NCI-H146 treated with DMSO at 0.1 percent for 48 hours (cell line): ENCODE results near the gene CYP2D6.
"Not testable (repeated sequence)": the region's sequence is repeated elsewhere in the genome, so short reads cannot be mapped to it uniquely, and the experiment has no call there.

Source experiments
- DNase-seq: peaks from one replicate; lab custom pipeline; 2025; ENCODE audit not compliant: unreplicated experiment; lab: John Stamatoyannopoulos, UW

Gene CYP2D6

GRCh38 chr22:42135688-42136087 is 5.1 kb upstream of the CYP2D6 start:
- not testable (repeated sequence) for DNase-seq

DNA sequence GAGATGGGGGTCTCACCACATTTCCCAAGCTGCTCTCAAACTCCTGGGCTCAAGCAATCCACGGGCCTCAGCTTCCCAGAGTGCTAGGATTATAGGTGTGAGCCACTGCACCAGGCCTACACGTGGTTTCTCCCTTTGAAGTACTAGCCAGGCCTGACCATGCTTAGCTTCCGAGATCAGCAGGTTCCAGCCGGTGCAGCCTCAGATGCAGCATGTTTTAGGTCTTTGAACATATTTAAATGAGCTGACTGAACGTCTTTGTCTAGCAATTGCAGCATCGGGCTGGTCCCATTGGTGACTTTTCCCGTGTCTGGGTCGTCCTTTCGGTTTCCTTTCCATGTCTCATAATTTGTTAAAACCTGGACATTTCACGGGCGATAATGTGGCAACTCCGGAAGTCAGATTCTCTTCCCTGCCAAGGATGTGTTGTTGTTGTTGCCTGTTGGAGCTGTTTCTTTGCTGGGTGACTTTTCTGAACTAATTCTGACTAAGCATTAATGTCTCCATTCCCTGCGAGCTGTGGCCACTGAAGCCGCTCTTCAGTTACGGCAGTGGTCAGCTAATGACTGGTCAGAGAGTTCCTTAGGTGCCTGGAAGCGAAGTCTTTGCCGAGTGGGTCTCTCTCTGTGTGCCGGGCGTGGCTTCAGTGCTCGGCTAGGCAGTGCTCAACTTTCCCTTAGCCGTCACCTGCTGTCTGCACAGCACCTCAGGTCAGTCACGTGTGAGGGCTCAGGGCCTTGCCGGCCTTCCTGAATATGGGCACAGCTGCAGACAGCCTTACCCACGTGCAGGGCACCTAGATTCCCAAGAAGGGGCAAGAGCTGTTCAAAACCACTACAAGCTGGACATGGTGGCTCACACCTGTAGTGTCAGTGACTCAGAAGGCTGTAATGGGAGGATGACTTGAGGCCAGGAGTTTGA is 3.8 kb upstream of the CYP2D6 start:
- DNase-seq, result no peak

DNA sequence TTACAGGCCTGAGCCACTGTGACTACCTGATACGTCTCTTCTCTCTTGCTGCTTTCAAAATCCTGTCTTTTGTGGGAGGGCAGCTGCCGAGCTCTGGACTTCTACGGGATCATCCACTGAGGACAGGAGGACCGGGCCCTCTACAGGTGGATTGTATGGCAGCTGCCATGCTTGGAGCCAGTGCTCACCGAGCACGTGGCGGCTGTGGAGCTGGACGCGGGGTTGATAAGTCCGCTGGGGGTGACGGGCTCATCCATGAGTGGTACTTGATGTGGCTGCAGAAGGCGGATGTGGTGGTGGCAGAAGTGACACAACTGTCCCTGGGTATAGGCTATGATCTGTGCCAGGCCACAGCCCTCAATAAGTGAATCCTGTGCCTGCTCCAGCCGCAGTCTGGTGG is 1.8 kb upstream of the CYP2D6 start:
- no peak for DNase-seq

DNA sequence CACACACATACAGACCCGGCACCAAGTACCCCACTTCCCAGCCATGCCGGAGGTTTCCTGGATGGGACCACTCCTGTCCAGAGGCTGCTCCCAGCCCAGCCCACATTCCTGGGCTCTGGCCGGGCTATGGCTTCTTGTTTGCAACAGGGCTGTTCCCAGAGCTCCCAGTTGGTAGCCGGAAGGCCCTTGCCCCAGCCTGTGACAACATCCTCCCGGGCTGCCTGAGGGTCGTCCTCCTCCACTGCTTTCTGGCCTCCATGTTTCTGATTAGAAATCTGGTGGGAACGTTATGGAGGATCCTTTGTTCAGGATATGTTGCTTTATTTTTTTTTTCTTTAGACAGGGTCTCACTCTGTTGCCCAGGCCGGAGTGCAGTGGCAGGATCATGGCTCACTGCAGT is 952 bp upstream of the CYP2D6 start:
- DNase-seq, result no peak

- not testable (repeated sequence) for DNase-seq
Measured at GRCh38 chr22:42130182-42130581, 428 bp downstream of the CYP2D6 start.

- DNase-seq, result peak; percentile 5
Measured at GRCh38 chr22:42128776-42129694, 1.6 kb downstream of the CYP2D6 start.

DNA sequence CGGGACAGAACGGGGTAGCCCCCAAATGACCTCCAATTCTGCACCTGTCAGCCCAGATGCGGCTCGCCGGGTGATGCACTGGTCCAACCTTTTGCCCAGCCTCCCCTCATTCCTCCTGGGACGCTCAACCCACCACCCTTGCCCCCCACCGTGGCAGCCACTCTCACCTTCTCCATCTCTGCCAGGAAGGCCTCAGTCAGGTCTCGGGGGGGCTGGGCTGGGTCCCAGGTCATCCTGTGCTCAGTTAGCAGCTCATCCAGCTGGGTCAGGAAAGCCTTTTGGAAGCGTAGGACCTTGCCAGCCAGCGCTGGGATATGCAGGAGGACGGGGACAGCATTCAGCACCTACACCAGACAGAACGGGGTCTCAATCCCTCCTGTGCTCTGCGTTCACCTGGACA is 2.6 kb downstream of the CYP2D6 start:
- not testable (repeated sequence) for DNase-seq

- DNase-seq, result no peak
Measured at GRCh38 chr22:42127606-42128005, 3.0 kb downstream of the CYP2D6 start.

- DNase-seq, result not testable (repeated sequence)
Measured at GRCh38 chr22:42123529-42123928, 7.1 kb downstream of the CYP2D6 start.

DNA sequence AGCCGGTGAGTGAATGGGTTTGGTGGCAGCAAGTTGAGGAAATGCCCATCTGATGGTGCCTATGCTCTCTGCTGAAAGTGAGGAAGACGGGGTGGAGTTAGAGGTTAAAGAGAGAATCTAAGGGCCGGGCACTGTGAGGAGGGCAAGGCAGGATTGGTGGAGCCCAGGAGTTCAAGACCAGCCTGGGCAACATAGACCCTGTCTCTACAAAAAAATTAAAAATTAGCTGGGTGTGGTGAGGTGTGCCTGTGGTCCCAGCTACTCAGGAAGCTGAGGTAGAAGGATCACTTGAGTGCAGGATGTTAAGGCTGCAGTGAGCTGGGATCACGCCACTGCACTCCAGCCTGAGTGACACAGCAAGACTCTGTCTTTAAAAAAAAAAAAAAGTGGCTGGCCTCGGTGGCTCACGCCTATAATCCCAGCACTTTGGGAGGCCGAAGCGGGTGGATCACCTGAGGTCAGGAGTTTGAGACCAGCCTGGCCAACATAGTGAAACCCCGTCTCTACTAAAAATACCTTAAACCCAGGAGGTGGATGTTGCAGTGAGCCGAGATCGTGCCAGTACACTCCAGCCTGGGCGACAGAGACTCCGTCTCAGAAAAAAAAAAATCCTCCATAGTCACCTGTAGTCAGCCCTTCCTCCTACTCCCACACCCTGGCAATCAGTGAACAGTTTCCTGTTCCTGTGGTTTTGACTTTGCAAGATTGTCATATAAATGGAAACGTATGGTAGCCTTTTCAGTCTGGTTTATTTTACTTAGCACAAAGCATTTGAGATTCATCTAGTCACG is 10.2 kb downstream of the CYP2D6 start:
- not testable (repeated sequence) for DNase-seq

DNA sequence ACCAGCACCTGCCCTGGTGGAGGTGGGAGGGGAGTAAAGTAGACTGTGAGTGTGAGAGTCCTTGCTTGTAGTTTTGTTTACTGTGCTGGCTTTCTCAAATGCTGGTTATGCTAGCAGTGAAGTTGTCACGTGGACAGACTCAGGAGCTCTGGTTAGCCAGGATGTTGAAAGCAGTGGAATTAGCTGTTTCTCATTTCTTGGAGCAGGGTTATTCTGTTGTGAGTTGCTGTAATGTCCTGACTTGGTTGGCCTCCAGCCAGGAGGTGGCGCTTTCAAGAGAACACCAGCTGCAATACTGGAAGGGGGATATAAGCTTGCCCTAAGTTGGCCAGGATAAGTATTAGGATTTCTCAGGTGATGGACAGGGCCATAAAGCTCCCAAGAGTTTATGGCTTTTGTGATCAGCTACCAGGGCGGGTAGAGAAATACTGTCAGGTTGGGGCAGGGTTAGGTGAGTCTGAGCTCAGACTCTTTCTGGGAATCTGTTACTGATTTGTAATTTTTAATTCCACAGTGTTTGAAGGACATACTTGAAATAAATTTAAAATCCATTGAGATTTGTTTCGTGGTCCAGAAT is 13.7 kb downstream of the CYP2D6 start:
- no peak for DNase-seq

GRCh38 chr22:42115420-42115830 is 15.2 kb downstream of the CYP2D6 start:
- DNase-seq, result not testable (repeated sequence)

DNA sequence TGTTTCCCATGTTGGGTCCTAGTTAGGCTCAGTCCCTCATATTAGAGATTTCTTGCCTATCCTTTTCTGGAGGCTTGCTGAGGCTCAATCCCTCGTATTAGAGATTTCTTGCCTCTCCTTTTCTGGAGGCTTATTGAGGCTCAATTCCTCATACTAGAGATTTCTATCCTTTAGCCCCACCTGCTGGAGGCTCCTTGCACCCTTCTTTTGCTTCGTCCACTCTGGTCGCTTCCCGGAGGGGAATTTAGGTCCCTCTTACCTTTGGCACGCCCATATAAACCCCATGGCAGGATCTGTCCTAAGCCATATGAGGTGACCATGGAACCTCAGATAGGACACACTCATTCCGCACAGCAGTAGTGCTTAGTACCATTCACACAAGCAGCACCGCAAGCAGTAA is 15.9 kb downstream of the CYP2D6 start:
- no peak for DNase-seq

GRCh38 chr22:42112793-42113192 is 17.8 kb downstream of the CYP2D6 start:
- DNase-seq, result not testable (repeated sequence)

DNA sequence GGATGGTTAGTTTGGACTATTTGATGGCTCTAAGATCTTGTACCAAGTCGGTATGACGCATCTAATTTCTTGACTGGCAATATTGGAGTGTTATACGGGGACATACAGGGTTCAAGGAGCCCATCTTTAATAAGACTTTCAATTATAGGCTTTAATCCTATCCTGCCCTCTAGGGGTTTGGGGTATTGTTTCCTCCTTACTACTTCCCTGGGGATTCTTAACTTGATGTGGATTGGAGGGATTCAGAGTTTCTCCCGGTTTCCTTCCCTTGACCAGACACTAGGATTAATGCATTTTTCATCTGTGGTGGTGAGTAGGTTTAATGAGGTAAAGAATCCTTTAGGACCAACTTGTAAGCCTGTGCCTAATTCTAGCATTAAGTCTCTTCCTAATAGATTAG is 18.8 kb downstream of the CYP2D6 start:
- DNase-seq, result no peak

DNA sequence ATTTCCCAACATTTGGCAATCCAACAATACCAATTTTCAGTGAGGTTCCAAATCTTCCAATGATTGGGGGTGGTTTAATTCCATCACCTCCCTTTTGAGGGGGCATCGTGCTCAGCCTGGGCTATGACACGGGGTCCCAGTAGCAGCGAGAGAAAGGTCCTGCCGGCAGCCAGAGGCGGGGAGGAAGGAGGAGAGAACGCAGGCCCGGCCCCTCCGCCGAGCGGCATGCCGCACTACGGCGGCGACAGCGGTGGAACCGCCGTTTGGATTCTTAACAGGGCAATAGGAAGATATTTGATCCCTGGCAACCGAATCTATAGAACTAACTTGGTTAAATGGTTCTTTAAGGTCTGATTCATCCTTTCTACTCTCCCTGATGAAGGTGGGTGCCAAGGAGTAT is 21.8 kb downstream of the CYP2D6 start:
- no peak for DNase-seq

DNA sequence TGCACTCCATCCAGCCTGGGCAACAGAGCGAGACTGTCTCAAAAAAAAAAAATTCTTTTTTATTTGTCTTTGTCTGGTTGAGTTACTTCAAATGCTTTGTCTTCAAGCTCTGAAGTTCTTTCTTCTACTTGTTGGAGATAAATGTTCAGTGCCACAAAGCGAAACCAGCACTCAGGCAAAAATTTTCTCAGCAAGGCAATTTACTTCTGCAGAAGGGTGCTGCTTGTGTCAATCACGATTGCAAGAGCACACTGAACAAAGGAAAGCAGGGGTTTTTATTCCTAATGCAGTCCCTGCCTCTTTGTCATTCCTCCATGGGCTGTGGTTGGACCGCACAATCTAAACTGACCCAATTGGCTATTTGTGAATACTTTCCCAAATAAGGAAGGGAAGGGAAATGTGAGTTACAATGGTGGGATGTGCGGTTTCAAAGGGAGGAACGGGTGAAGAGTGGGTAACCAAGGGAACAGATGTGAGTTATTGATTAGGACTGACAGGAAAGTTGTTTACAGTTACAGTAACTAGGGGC is 26.2 kb downstream of the CYP2D6 start:
- not testable (repeated sequence) for DNase-seq

- DNase-seq, result no peak
Measured at GRCh38 chr22:42101199-42101598, 29.4 kb downstream of the CYP2D6 start.

GRCh38 chr22:42091455-42091782 is 39.2 kb downstream of the CYP2D6 start:
- DNase-seq, result no peak
